GM19193 (cell line): ENCODE measurements around the gene EHMT2.

Experiments used
- POLR2A ChIP-seq: IDR thresholded peaks from 4 replicates; pipeline ENCODE4 v1.6.1; 2011; ENCODE audit not compliant: insufficient read depth, insufficient read length; ENCODE audit errors: extremely low read depth

EHMT2 gene

GRCh38 chr6:31838968-31839367 is 58.5 kb downstream of the EHMT2 start:
- no peak for TF ChIP-seq POLR2A

GRCh38 chr6:31837369-31838113 is 60.0 kb downstream of the EHMT2 start:
- TF ChIP-seq POLR2A, result no peak

GRCh38 chr6:31836474-31837368 is 60.8 kb downstream of the EHMT2 start:
- no peak for TF ChIP-seq POLR2A

- no peak for TF ChIP-seq POLR2A
These were observed 61.4 kb downstream of the EHMT2 start for GRCh38 chr6:31836047-31836473.

GRCh38 chr6:31834367-31835250 is 62.9 kb downstream of the EHMT2 start:
- TF ChIP-seq POLR2A, result peak; percentile 100

GRCh38 chr6:31831350-31832215 is 65.9 kb downstream of the EHMT2 start:
- no peak for TF ChIP-seq POLR2A

- no peak for TF ChIP-seq POLR2A
These were observed 66.6 kb downstream of the EHMT2 start for GRCh38 chr6:31830886-31831335.
